Measurements from ENCODE around the gene ACYP2. TPM values are rescaled to one million over a fixed set of nuclear protein-coding genes. Genes with fewer than 3 reads are reported as not detected.

The ACYP2 gene
- total RNA-seq, 4 donors from 2014 or later = 15.6 to 25.1 (median 21.5) TPM

GRCh38 chr2:54348646-54349045 is 233.2 kb downstream of the ACYP2 start:
- no peak for TF ChIP-seq POLR2A (IDR thresholded peaks at IDR 0.05)
- peak in 1 of 2 donors; percentile 56 for TF ChIP-seq EP300 (IDR thresholded peaks at IDR 0.05)
- TF ChIP-seq, protein P1, sequence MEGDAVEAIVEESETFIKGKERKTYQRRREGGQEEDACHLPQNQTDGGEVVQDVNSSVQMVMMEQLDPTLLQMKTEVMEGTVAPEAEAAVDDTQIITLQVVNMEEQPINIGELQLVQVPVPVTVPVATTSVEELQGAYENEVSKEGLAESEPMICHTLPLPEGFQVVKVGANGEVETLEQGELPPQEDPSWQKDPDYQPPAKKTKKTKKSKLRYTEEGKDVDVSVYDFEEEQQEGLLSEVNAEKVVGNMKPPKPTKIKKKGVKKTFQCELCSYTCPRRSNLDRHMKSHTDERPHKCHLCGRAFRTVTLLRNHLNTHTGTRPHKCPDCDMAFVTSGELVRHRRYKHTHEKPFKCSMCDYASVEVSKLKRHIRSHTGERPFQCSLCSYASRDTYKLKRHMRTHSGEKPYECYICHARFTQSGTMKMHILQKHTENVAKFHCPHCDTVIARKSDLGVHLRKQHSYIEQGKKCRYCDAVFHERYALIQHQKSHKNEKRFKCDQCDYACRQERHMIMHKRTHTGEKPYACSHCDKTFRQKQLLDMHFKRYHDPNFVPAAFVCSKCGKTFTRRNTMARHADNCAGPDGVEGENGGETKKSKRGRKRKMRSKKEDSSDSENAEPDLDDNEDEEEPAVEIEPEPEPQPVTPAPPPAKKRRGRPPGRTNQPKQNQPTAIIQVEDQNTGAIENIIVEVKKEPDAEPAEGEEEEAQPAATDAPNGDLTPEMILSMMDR (IDR thresholded peaks at IDR 0.05) = no peak
- DNase-seq (ENCODE audit: low spot score in 2 of 2) = no peak
- Histone ChIP-seq H3K4me1 (peaks cover 0 to 16% (median 0%) of the 10 kb centered on the region in 4 donors), H3K27me3 (no peaks in the 10 kb centered on the region), H3K36me3 (no peaks in the 10 kb centered on the region), H3K4me3 (no peak overlapping the region), H3K9me3 (no peaks in the 10 kb centered on the region), H3K27ac (peak overlapping the region in 2 of 4 donors; percentile 30 to 38)
- 37 to 43% methylated on average over 2 of the region's 2 CpGs for WGBS, 2 donors

GRCh38 chr2:54350426-54350825 is 235.0 kb downstream of the ACYP2 start:
- Histone ChIP-seq H3K4me1 (peaks cover 0 to 16% (median 0%) of the 10 kb centered on the region in 4 donors), H3K9me3 (no peaks in the 10 kb centered on the region), H3K36me3 (no peaks in the 10 kb centered on the region), H3K4me3 (no peak overlapping the region), H3K27ac (no peak overlapping the region), H3K27me3 (no peaks in the 10 kb centered on the region)
- TF ChIP-seq EP300 (IDR thresholded peaks at IDR 0.05) = no peak
- no peak for TF ChIP-seq POLR2A (IDR thresholded peaks at IDR 0.05)
- TF ChIP-seq, protein P1 (IDR thresholded peaks at IDR 0.05) = no peak
- DNase-seq (ENCODE audit: low spot score in 2 of 2) = no peak
- 48 to 59% methylated on average over 3 of the region's 3 CpGs for WGBS, 2 donors

DNA sequence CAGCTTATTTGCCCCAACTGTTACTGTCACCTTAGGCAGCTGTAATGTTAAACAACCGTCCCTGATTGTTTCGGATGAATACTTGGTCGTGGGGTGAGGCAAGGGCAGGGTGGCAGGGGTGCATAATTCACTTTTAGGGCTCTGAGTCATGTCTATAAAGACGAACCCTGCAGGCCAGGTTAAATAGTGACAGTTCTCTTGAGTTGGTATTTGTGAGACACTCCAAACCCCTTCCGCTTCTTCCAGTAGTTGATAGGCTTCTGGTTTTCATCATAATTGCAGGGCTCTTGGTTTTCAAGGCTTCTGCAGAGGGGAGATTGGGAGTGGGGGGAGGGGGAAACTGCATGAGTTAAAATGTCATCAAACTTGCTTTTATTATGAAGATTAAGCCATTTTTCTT is 237.8 kb downstream of the ACYP2 start:
- no peak overlapping the region for H3K4me3 ChIP-seq
- H3K4me1 ChIP-seq = peaks cover 0 to 11% (median 0%) of the 10 kb centered on the region in 4 donors
- H3K36me3 ChIP-seq = no peaks in the 10 kb centered on the region
- no peak overlapping the region for H3K27ac ChIP-seq
- no peak for DNase-seq (ENCODE audit: low spot score in 2 of 2)
- 85 to 87% methylated on average over 5 of the region's 5 CpGs for WGBS, 2 donors
- H3K9me3 ChIP-seq = no peaks in the 10 kb centered on the region
- no peaks in the 10 kb centered on the region for H3K27me3 ChIP-seq
- TF ChIP-seq POLR2A (IDR thresholded peaks at IDR 0.05) (no peak), EP300 (IDR thresholded peaks at IDR 0.05) (no peak)
- TF ChIP-seq, protein P1 (IDR thresholded peaks at IDR 0.05) = no peak

Small RNA genes within 50 kb of the gene (small RNA-seq; reads per million reads assigned to genes)
- gene RNU7-172P = not detected

Other genes with a start within 250 kb of the ACYP2 start
- 10 to 100 TPM; 32.4 to 50.6 (median 38.5) TPM for gene PSME4, start 144.6 kb upstream of the ACYP2 start, total RNA-seq
- gene TSPYL6, start 140.6 kb downstream of the ACYP2 start, total RNA-seq = 1 to 10 TPM in 1 of 4 donors, under 1 TPM in 1, not detected in 2; 0.21 to 1.7 TPM